Endodermal cell (in vitro differentiated cells): Measurements from ENCODE around the gene BCL11B. TPM values are rescaled to one million over a fixed set of nuclear protein-coding genes. Genes with fewer than 3 reads are reported as not detected.

ENCODE experiments used
- DNase-seq: peaks from one replicate; pipeline ENCODE4 v3.0.0-alpha.2; 2017
- H3K27ac ChIP-seq: 2 replicates; pipeline ENCODE4 v1.5.1; 2013; ENCODE audit warnings: mild to moderate bottlenecking, low read depth, low read length, moderate library complexity
- H3K27me3 ChIP-seq: 2 replicates; pipeline ENCODE4 v1.6.1; 2013; ENCODE audit warnings: mild to moderate bottlenecking, low read length, moderate library complexity; ENCODE audit not compliant: insufficient read depth, control insufficient read depth, poor library complexity, severe bottlenecking
- H3K36me3 ChIP-seq: 2 replicates; pipeline ENCODE4 v1.7.0; 2013; ENCODE audit warnings: mild to moderate bottlenecking, low read length, moderate library complexity; ENCODE audit not compliant: control insufficient read depth, insufficient read depth
- H3K4me1 ChIP-seq: one replicate; pipeline ENCODE4 v1.7.0; 2013; ENCODE audit warnings: low read length; ENCODE audit not compliant: control insufficient read depth, insufficient read depth
- H3K4me3 ChIP-seq: 2 replicates; pipeline ENCODE4 v1.5.1; 2013; ENCODE audit warnings: mild to moderate bottlenecking, low read length, moderate library complexity
- H3K9ac ChIP-seq: 2 replicates; pipeline ENCODE4 v1.6.1; 2013; ENCODE audit warnings: mild to moderate bottlenecking, low read length, moderate library complexity; ENCODE audit not compliant: poor library complexity, severe bottlenecking; ENCODE audit errors: extremely low read depth
- H3K9me3 ChIP-seq: 2 replicates; pipeline ENCODE4 v1.6.1; 2013; ENCODE audit warnings: mild to moderate bottlenecking, low read length, moderate library complexity; ENCODE audit not compliant: control insufficient read depth
- H3K27ac Mint-ChIP-seq: 2 replicates; pipeline ENCODE4 v1.8.0; 2020; ENCODE audit warnings: mixed read lengths
- H3K27me3 Mint-ChIP-seq: 2 replicates; pipeline ENCODE4 v1.8.0; 2021; ENCODE audit warnings: mild to moderate bottlenecking, mixed read lengths; ENCODE audit not compliant: insufficient read depth
- H3K36me3 Mint-ChIP-seq: 2 replicates; pipeline ENCODE4 v1.8.0; 2020; ENCODE audit warnings: low read depth, mixed read lengths
- H3K4me1 Mint-ChIP-seq: 2 replicates; pipeline ENCODE4 v1.8.0; 2020; ENCODE audit warnings: mixed read lengths
- H3K4me3 Mint-ChIP-seq: 2 replicates; pipeline ENCODE4 v1.8.0; 2020; ENCODE audit warnings: mild to moderate bottlenecking, moderate library complexity, mixed read lengths
- H3K9me3 Mint-ChIP-seq: 2 replicates; pipeline ENCODE4 v1.8.0; 2020; ENCODE audit warnings: mild to moderate bottlenecking, mixed read lengths
- WGBS, 2 experiments: methylation state at CpG; one replicate each; pipeline versions ENCODE4 v1.1.5 to v1.1.7; 2013; ENCODE audit warnings: missing lambda C conversion rate in 2 of 2, mixed read lengths in 1 of 2; ENCODE audit not compliant: insufficient coverage in 1 of 2, insufficient read length in 1 of 2; 5-methylcytosine and 5-hydroxymethylcytosine counted together
- total RNA-seq, 2 donors: library from RNA; stranded (reverse); fragmentation: NEBNext Ultra II Directional in 1 of 2; extraction: Animal tissue kit (Norgen Biotek cat#: 25700) in 1 of 2; gene quantifications; 2 replicates in 1 of 2; 3 replicates in 1 of 2; pipeline ENCODE4 v1.2.1, GENCODE V29; 2021
- TF ChIP-seq, protein P1 (sequence below): fragments of 200-600 bp; sonication (generic); conservative IDR thresholded peaks from 2 replicates; pipeline ENCODE4 v1.5.0; 2021; ENCODE audit warnings: antibody characterized with exemption, mild to moderate bottlenecking

Gene BCL11B
- total RNA-seq, 2 donors from 2014 or later = 5.7 to 6.0 TPM

DNA sequence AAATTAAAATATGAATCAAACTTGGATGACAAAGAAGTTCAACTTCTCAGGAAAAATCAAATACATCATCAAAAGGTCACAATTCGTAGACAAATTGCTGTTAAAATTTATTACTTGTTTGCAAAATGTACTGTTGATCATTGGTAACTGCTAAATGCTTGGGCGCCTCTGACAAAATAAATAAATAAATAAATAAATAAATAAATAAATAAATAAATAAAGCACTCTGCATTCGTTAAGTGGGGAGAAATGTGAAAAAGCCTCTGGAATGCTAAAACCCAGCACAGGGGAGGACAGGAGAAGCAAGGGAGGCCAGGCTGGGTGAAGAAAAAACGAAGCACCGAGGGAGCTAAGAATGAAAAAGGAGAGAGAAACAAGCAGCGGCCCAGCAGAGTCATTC is 115.2 kb downstream of the BCL11B start:
- peaks cover 3% of the 10 kb centered on the region for H3K27me3 Mint-ChIP-seq
- 89 to 97% methylated on average over 4 to 5 of the region's 6 CpGs for WGBS, 2 experiments
- H3K36me3 ChIP-seq = no peaks in the 10 kb centered on the region
- H3K4me1 ChIP-seq = no peaks in the 10 kb centered on the region
- H3K9ac ChIP-seq = no peak overlapping the region
- no peaks in the 10 kb centered on the region for H3K9me3 ChIP-seq
- TF ChIP-seq, protein P1, sequence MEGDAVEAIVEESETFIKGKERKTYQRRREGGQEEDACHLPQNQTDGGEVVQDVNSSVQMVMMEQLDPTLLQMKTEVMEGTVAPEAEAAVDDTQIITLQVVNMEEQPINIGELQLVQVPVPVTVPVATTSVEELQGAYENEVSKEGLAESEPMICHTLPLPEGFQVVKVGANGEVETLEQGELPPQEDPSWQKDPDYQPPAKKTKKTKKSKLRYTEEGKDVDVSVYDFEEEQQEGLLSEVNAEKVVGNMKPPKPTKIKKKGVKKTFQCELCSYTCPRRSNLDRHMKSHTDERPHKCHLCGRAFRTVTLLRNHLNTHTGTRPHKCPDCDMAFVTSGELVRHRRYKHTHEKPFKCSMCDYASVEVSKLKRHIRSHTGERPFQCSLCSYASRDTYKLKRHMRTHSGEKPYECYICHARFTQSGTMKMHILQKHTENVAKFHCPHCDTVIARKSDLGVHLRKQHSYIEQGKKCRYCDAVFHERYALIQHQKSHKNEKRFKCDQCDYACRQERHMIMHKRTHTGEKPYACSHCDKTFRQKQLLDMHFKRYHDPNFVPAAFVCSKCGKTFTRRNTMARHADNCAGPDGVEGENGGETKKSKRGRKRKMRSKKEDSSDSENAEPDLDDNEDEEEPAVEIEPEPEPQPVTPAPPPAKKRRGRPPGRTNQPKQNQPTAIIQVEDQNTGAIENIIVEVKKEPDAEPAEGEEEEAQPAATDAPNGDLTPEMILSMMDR = no peak
- no peak overlapping the region for H3K4me3 ChIP-seq
- H3K27me3 ChIP-seq = no peaks in the 10 kb centered on the region
- H3K27ac ChIP-seq = no peak overlapping the region
- H3K4me3 Mint-ChIP-seq = no peak overlapping the region
- H3K36me3 Mint-ChIP-seq = no peaks in the 10 kb centered on the region
- peak; percentile 0 for DNase-seq
- no peaks in the 10 kb centered on the region for H3K4me1 Mint-ChIP-seq
- no peaks in the 10 kb centered on the region for H3K9me3 Mint-ChIP-seq
- H3K27ac Mint-ChIP-seq = no peak overlapping the region

- Mint-ChIP-seq H3K4me3 (no peak overlapping the region), H3K36me3 (no peaks in the 10 kb centered on the region), H3K4me1 (no peaks in the 10 kb centered on the region), H3K27me3 (no peaks in the 10 kb centered on the region), H3K9me3 (no peaks in the 10 kb centered on the region), H3K27ac (no peak overlapping the region)
- no peaks in the 10 kb centered on the region for H3K27me3 ChIP-seq
- WGBS, 2 experiments = 90 to 93% methylated on average over 7 of the region's 7 CpGs
- TF ChIP-seq, protein P1 = no peak
- no peaks in the 10 kb centered on the region for H3K4me1 ChIP-seq
- H3K9ac ChIP-seq = no peak overlapping the region
- no peak overlapping the region for H3K27ac ChIP-seq
- no peak overlapping the region for H3K4me3 ChIP-seq
- no peaks in the 10 kb centered on the region for H3K36me3 ChIP-seq
- no peaks in the 10 kb centered on the region for H3K9me3 ChIP-seq
- DNase-seq = peak; percentile 22
These were observed 115.9 kb downstream of the BCL11B start for GRCh38 chr14:99156090-99156425.

- no peaks in the 10 kb centered on the region for H3K27me3 ChIP-seq
- TF ChIP-seq, protein P1 = no peak
- H3K4me1 Mint-ChIP-seq = no peaks in the 10 kb centered on the region
- no peaks in the 10 kb centered on the region for H3K4me1 ChIP-seq
- peak; percentile 2 for DNase-seq
- H3K27ac Mint-ChIP-seq = no peak overlapping the region
- H3K36me3 Mint-ChIP-seq = no peaks in the 10 kb centered on the region
- no peaks in the 10 kb centered on the region for H3K9me3 ChIP-seq
- no peaks in the 10 kb centered on the region for H3K9me3 Mint-ChIP-seq
- no peak overlapping the region for H3K4me3 Mint-ChIP-seq
- no peaks in the 10 kb centered on the region for H3K36me3 ChIP-seq
- H3K4me3 ChIP-seq = no peak overlapping the region
- no peak overlapping the region for H3K27ac ChIP-seq
- no peak overlapping the region for H3K9ac ChIP-seq
- no peaks in the 10 kb centered on the region for H3K27me3 Mint-ChIP-seq
- 95 to 100% methylated on average over 3 to 6 of the region's 6 CpGs for WGBS, 2 experiments
These were observed 116.6 kb downstream of the BCL11B start for GRCh38 chr14:99155173-99156089.
